Measurements from ENCODE around the gene FA2H. TPM values are rescaled to one million over a fixed set of nuclear protein-coding genes. Genes with fewer than 3 reads are reported as not detected.
"Not testable (repeated sequence)": the region's sequence is repeated elsewhere in the genome, so short reads cannot be mapped to it uniquely, and the experiment has no call there.

Gene FA2H
- total RNA-seq, 6 experiments from 2014 or later = 0.19 to 1.2 (median 0.22) TPM; not detected in 3

DNA sequence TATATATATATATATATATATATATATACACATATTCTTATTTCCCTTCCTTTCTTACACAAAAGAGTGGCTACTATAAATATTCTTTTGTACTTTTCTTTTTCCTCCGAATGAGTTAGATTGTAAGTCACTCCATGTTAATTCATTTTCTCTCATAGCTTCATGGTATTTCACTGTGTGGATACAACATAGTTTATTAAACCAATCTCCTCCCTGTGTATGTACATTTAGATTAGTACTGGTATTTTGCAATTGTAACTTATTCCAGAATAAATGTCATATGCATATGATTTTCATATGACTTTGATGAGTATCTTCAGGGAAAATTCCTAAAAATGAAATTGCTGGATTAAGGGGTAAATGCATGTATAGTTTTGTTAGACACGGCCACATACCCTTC, 20.0 kb upstream of the FA2H start:
- no peak for TF ChIP-seq POLR2A (IDR thresholded peaks at IDR 0.05)
- TF ChIP-seq, protein P1, sequence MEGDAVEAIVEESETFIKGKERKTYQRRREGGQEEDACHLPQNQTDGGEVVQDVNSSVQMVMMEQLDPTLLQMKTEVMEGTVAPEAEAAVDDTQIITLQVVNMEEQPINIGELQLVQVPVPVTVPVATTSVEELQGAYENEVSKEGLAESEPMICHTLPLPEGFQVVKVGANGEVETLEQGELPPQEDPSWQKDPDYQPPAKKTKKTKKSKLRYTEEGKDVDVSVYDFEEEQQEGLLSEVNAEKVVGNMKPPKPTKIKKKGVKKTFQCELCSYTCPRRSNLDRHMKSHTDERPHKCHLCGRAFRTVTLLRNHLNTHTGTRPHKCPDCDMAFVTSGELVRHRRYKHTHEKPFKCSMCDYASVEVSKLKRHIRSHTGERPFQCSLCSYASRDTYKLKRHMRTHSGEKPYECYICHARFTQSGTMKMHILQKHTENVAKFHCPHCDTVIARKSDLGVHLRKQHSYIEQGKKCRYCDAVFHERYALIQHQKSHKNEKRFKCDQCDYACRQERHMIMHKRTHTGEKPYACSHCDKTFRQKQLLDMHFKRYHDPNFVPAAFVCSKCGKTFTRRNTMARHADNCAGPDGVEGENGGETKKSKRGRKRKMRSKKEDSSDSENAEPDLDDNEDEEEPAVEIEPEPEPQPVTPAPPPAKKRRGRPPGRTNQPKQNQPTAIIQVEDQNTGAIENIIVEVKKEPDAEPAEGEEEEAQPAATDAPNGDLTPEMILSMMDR (IDR thresholded peaks at IDR 0.05) = no peak
- no peaks in the 10 kb centered on the region for H3K36me3 ChIP-seq
- DNase-seq = no peak
- intact Hi-C loops (cut with DNase I) = no loop called here
- H3K4me1 ChIP-seq = no peaks in the 10 kb centered on the region
- no peak overlapping the region for H3K4me3 ChIP-seq
- no peak overlapping the region for H3K27ac ChIP-seq
- WGBS (ENCODE audit: insufficient coverage, low coverage, low lambda C conversion rate, missing lambda C conversion rate) = 31% methylated on average over 2 of the region's 2 CpGs
- no peaks in the 10 kb centered on the region for H3K27me3 ChIP-seq
- ATAC-seq = no peak
- H3K9me3 ChIP-seq = no peaks in the 10 kb centered on the region

DNA sequence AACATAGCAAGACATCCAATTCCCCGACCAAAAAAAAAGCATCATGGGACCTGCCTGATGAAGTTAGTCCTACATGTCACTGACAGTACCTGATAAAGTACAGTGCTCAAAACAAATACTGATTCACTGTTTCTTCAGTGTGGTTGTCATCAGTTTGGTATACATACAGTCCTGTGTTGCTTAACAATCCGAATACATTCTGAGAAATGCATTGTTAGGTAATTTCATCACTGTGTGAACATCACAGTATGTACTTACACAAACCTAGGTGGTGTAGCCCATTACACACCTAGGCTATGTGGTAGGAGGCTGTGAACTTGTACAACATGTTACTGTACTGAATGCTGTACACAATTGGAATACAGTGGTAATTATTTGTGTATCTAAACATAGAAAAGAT, 19.0 kb upstream of the FA2H start:
- Histone ChIP-seq H3K9me3 (no peaks in the 10 kb centered on the region), H3K4me3 (no peak overlapping the region), H3K36me3 (no peaks in the 10 kb centered on the region), H3K27me3 (no peaks in the 10 kb centered on the region), H3K27ac (no peak overlapping the region), H3K4me1 (no peaks in the 10 kb centered on the region)
- intact Hi-C loops (cut with DNase I) = no loop called here
- WGBS (ENCODE audit: insufficient coverage, low coverage, low lambda C conversion rate, missing lambda C conversion rate) = 68% methylated on average over 2 of the region's 2 CpGs
- TF ChIP-seq, protein P1 (IDR thresholded peaks at IDR 0.05) = no peak
- TF ChIP-seq POLR2A (IDR thresholded peaks at IDR 0.05) = no peak
- no peak for ATAC-seq
- DNase-seq = no peak

DNA sequence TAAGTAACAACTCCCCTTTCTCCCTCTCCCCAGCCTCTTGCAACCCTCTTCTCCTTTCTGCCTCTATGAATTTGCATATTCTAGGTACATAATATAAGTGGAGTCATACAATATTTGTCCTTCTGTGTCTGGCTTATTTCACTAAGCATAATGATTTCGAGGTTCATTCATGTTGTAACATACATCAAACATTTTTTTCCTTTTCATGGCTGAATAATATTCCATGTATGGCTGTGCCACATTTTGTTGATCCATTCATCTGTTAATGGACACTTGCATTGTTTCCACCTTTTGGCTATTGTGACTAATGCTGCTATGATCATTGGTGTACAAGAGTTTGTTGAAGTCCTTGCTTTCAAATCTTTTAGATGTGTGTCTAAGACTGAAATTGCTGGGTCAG, 17.6 kb upstream of the FA2H start:
- TF ChIP-seq, protein P1 (IDR thresholded peaks at IDR 0.05) = no peak
- no peak for TF ChIP-seq POLR2A (IDR thresholded peaks at IDR 0.05)

DNA sequence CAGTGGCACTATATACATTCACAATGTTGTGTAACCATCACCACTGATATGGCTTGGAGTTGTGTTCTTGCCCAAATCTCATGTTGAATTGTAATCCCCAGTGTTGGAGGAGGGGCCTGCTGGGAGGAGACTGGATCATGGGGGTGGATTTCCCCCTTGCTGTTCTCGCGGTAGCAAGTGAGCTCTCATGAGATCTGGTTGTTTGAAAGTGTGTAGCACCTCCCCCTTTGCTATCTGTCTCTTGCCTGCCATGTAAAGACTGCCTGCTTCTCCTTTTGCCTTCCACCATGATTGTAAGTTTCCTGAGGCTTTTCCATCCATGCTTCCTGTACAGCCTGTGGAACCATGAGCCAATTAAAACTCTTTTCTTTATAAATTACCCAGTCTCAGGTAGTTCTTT, 17.1 kb upstream of the FA2H start:
- not testable (repeated sequence) for H3K27me3 ChIP-seq, H3K9me3 ChIP-seq
- 94% methylated on average over 2 of the region's 2 CpGs for WGBS (ENCODE audit: insufficient coverage, low coverage, low lambda C conversion rate, missing lambda C conversion rate)

More for the DNA sequence above, 17.6 kb upstream of the FA2H start:
- WGBS (ENCODE audit: insufficient coverage, low coverage, low lambda C conversion rate, missing lambda C conversion rate) = 80% methylated on average over 1 of the region's 1 CpG
- Histone ChIP-seq H3K27ac (no peak overlapping the region), H3K9me3 (no peaks in the 10 kb centered on the region), H3K36me3 (no peaks in the 10 kb centered on the region), H3K4me3 (no peak overlapping the region), H3K27me3 (no peaks in the 10 kb centered on the region), H3K4me1 (no peaks in the 10 kb centered on the region)
- intact Hi-C loops (cut with DNase I) = no loop called here
- no peak for DNase-seq
- ATAC-seq = no peak

DNA sequence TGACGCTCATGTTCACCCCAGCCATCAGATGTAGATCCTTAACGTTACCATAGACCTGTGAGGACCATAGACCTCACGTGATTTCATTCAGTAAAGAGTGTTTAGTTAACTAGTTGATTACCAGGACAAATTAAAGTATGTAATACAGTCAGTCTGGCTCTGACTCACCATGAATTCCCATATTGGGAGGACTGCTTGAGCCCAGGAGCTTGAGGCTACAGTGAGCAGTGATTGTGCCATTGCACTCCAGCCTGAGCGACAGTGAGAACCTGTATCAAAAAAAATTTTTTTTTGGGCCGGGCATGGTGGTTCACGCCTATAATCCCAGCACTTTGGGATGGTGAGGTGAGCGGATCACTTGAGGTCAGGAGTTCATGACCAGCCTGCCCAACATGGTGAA, 13.5 kb upstream of the FA2H start:
- H3K4me1 ChIP-seq = no peaks in the 10 kb centered on the region
- DNase-seq (no peak), ATAC-seq (no peak)
- no peak for TF ChIP-seq POLR2A (IDR thresholded peaks at IDR 0.05)
- TF ChIP-seq, protein P1 (IDR thresholded peaks at IDR 0.05) = no peak
- 35% methylated on average over 3 of the region's 7 CpGs for WGBS (ENCODE audit: insufficient coverage, low coverage, low lambda C conversion rate, missing lambda C conversion rate)
- no peaks in the 10 kb centered on the region for H3K9me3 ChIP-seq
- no peak overlapping the region for H3K4me3 ChIP-seq
- H3K27me3 ChIP-seq = no peaks in the 10 kb centered on the region
- no peak overlapping the region for H3K27ac ChIP-seq
- no peaks in the 10 kb centered on the region for H3K36me3 ChIP-seq
- intact Hi-C loops (cut with DNase I) = no loop called here

More for the DNA sequence above, 17.1 kb upstream of the FA2H start:
- intact Hi-C loops (cut with DNase I); DNase-seq; H3K27ac ChIP-seq; H3K4me3 ChIP-seq; H3K36me3 ChIP-seq; ATAC-seq; H3K4me1 ChIP-seq: not testable (repeated sequence)

Measured in right lobe of liver (tissue), 6 donors.